HS-27A (cell line): ENCODE measurements around the gene IGF2BP3.
"Not testable (repeated sequence)": the region's sequence is repeated elsewhere in the genome, so short reads cannot be mapped to it uniquely, and the experiment has no call there.

Experiments
- DNase-seq: peaks from one replicate; pipeline ENCODE4 v3.0.0-alpha.2; 2012; ENCODE audit warnings: low read depth, missing footprints

The IGF2BP3 gene

GRCh38 chr7:23470330-23471105 is at the start of gene IGF2BP3:
Gene IGF2BP3, minus strand, starts transcription at chr7:23470491. Its CDS starts 381 bp downstream, at chr7:23470110.
- DNase-seq, result peak; percentile 95

- DNase-seq, result no peak
Measured at GRCh38 chr7:23514755-23515154, 44.5 kb upstream of the IGF2BP3 start.

GRCh38 chr7:23513746-23514145 is 43.5 kb upstream of the IGF2BP3 start:
- DNase-seq, result not testable (repeated sequence)

- DNase-seq, result no peak
Measured at GRCh38 chr7:23494009-23494408, 23.7 kb upstream of the IGF2BP3 start.

- no peak for DNase-seq
Measured at GRCh38 chr7:23491502-23491901, 21.2 kb upstream of the IGF2BP3 start.

- DNase-seq, result no peak
Measured at GRCh38 chr7:23490357-23491135, 20.3 kb upstream of the IGF2BP3 start.

GRCh38 chr7:23488714-23489113 is 18.4 kb upstream of the IGF2BP3 start:
- not testable (repeated sequence) for DNase-seq

- no peak for DNase-seq
Measured at GRCh38 chr7:23487670-23488069, 17.4 kb upstream of the IGF2BP3 start.

- no peak for DNase-seq
Measured at GRCh38 chr7:23486002-23486773, 15.9 kb upstream of the IGF2BP3 start.

GRCh38 chr7:23482686-23483085 is 12.4 kb upstream of the IGF2BP3 start:
- no peak for DNase-seq

GRCh38 chr7:23477962-23478866 is 7.9 kb upstream of the IGF2BP3 start:
- DNase-seq, result no peak

- DNase-seq, result no peak
Measured at GRCh38 chr7:23477157-23477499, 6.8 kb upstream of the IGF2BP3 start.

- no peak for DNase-seq
Measured at GRCh38 chr7:23476286-23477156, 6.2 kb upstream of the IGF2BP3 start.

- DNase-seq, result no peak
Measured at GRCh38 chr7:23475576-23475839, 5.2 kb upstream of the IGF2BP3 start.

GRCh38 chr7:23474829-23475575 is 4.7 kb upstream of the IGF2BP3 start:
- DNase-seq, result no peak

GRCh38 chr7:23474094-23474828 is 4.0 kb upstream of the IGF2BP3 start:
- DNase-seq, result peak; percentile 89

GRCh38 chr7:23473844-23474093 is 3.5 kb upstream of the IGF2BP3 start:
- DNase-seq, result no peak

- DNase-seq, result no peak
Measured at GRCh38 chr7:23472956-23473843, 2.9 kb upstream of the IGF2BP3 start.

- no peak for DNase-seq
Measured at GRCh38 chr7:23472556-23472955, 2.3 kb upstream of the IGF2BP3 start.
